Ishikawa (cell line): ENCODE data around the gene BTBD2.

Source experiments
- EP300 ChIP-seq: IDR thresholded peaks from 2 replicates; pipeline ENCODE4 v1.6.1; 2012; ENCODE audit warnings: borderline replicate concordance
- YY1 ChIP-seq: IDR thresholded peaks from 2 replicates; pipeline ENCODE4 v1.6.1; 2012; ENCODE audit warnings: low read depth

- no peak for TF ChIP-seq EP300
- TF ChIP-seq YY1: no peak
Measured at GRCh38 chr19:2033825-2034159, 18.3 kb upstream of the BTBD2 start.
